ENCODE data around the gene SASH1.

DNA sequence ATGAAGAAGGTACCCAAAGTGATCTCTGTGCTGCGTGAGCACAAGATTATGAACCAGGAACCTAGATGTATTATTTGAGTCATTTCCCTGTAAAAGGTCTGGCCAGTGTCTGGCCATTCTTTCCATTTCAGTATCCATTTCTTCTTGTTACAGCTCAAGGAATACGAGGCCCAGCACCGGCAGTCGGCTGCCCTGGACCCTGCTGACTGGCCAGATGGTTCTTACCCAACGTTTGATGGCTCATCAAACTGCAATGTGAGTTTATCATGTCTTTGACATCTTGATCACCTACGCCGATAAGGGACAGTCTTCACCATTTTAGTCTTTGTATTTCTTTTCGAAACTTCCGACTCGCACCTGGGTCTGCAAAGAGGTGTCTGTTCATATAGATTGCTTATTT is 144.8 kb downstream of the SASH1 start:
- no peak for TF ChIP-seq POLR2A (IDR thresholded peaks at IDR 0.05; ENCODE audit: low read depth, low read length)
- TF ChIP-seq POLR2AphosphoS5 (IDR thresholded peaks at IDR 0.05; ENCODE audit: low read depth, low read length): no peak
